ENCODE results near the gene SEL1L2.

DNA sequence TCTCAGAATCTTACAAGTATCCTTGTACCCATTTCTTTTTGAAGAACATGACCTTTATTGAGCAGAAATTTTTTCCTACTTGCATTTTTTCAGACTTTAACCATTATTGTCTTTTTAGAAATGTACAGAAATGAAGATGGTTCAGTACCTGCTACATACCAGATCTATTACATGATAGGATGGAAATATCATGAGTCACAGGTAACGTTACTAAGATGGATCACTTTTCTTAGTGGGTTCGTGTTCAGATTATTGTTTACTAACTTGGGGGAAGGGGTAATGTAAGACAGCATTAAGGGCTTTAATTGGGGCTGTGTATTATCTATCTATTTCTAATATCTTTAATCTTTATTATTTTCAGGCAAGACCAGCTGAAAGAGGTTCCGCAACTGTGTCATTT, 173.7 kb downstream of the SEL1L2 start:
- TF ChIP-seq, protein P1, sequence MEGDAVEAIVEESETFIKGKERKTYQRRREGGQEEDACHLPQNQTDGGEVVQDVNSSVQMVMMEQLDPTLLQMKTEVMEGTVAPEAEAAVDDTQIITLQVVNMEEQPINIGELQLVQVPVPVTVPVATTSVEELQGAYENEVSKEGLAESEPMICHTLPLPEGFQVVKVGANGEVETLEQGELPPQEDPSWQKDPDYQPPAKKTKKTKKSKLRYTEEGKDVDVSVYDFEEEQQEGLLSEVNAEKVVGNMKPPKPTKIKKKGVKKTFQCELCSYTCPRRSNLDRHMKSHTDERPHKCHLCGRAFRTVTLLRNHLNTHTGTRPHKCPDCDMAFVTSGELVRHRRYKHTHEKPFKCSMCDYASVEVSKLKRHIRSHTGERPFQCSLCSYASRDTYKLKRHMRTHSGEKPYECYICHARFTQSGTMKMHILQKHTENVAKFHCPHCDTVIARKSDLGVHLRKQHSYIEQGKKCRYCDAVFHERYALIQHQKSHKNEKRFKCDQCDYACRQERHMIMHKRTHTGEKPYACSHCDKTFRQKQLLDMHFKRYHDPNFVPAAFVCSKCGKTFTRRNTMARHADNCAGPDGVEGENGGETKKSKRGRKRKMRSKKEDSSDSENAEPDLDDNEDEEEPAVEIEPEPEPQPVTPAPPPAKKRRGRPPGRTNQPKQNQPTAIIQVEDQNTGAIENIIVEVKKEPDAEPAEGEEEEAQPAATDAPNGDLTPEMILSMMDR (IDR thresholded peaks at IDR 0.05) = no peak
- TF ChIP-seq POLR2A (IDR thresholded peaks at IDR 0.05) (no peak), POLR2AphosphoS5 (IDR thresholded peaks at IDR 0.05) (no peak)
